Cardiac muscle cell (in vitro differentiated cells and primary cell): ENCODE results near the gene VCAN. TPM values are rescaled to one million over a fixed set of nuclear protein-coding genes. Genes with fewer than 3 reads are reported as not detected.

Source experiments
- DNase-seq, 2 donors: peaks; one replicate each; pipeline versions ENCODE4 v3.0.0 to v3.0.0-alpha.2; 2010 to 2017; ENCODE audit warnings: low read depth in 1 of 2, low spot score in 1 of 2
- H3K27ac ChIP-seq: fragments of 200-600 bp; sonication (generic); 2 replicates; pipeline ENCODE4 v1.5.1; 2016
- H3K27me3 ChIP-seq: fragments of 200-600 bp; sonication (generic); 2 replicates; pipeline ENCODE4 v1.6.0; 2016; ENCODE audit warnings: control low read depth
- H3K36me3 ChIP-seq: fragments of 200-600 bp; sonication (generic); 2 replicates; pipeline ENCODE4 v1.5.1; 2016; ENCODE audit warnings: control low read depth
- H3K4me1 ChIP-seq: fragments of 200-600 bp; sonication (generic); 2 replicates; pipeline ENCODE4 v1.8.1; 2017; ENCODE audit warnings: low read depth, mild to moderate bottlenecking, mixed run types
- H3K4me3 ChIP-seq: fragments of 200-600 bp; sonication (generic); 2 replicates; pipeline ENCODE4 v1.5.1; 2016; ENCODE audit warnings: mild to moderate bottlenecking
- H3K9me3 ChIP-seq: fragments of 200-600 bp; sonication (generic); 2 replicates; pipeline ENCODE4 v1.5.1; 2017; ENCODE audit warnings: low read depth, mild to moderate bottlenecking, control low read depth
- CTCF ChIP-seq: IDR thresholded peaks from 2 replicates; pipeline ENCODE4 v1.5.1; 2012; ENCODE audit warnings: low read depth, mild to moderate bottlenecking, low read length
- polyA plus RNA-seq: library from polyadenylated mRNA; unstranded; fragments of >200 nt; fragmentation: Nextera tagmentation; extraction: Ambion mirVana; gene quantifications from 2 replicates; pipeline ENCODE4 v1.2.1, GENCODE V29; 2016
- total RNA-seq: library from RNA; depleted of rRNA; stranded (reverse); fragments of >200 nt; gene quantifications from 2 replicates; pipeline ENCODE4 v1.2.3, GENCODE V29; 2016

The VCAN gene
- total and polyA plus RNA-seq, 2 experiments from 2014 or later, result 184 to 618 TPM

- Histone ChIP-seq H3K27ac (peak overlapping the region; percentile 61), H3K9me3 (no peaks in the 10 kb centered on the region), H3K4me3 (no peak overlapping the region), H3K36me3 (peaks cover 89% of the 10 kb centered on the region), H3K4me1 (peaks cover 6% of the 10 kb centered on the region), H3K27me3 (no peaks in the 10 kb centered on the region)
- no peak for DNase-seq
- no peak for TF ChIP-seq CTCF
These were observed 82.6 kb downstream of the VCAN start for GRCh38 chr5:83554133-83554532.

DNA sequence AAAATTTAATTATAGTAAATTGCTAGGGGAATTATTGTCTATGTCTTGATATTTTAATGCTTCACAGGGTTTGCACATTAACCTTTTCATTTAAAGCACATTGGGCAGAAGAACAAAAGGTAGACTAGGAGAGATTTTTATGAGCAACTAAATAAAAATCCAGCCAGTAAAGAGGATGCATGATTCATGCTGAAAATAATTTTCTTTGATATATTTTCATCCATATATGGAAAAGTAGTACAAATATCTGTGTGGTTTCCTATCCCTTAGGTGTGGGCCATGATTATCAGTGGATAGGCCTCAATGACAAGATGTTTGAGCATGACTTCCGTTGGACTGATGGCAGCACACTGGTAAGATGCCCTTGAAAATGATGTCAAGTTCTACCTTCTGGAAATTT, 83.1 kb downstream of the VCAN start:
- H3K27me3 ChIP-seq, result no peaks in the 10 kb centered on the region
- H3K27ac ChIP-seq, result no peak overlapping the region
- no peak for DNase-seq
- no peaks in the 10 kb centered on the region for H3K9me3 ChIP-seq
- H3K4me1 ChIP-seq, result peaks cover 9% of the 10 kb centered on the region
- H3K4me3 ChIP-seq, result no peak overlapping the region
- H3K36me3 ChIP-seq, result peaks cover 89% of the 10 kb centered on the region
- no peak for TF ChIP-seq CTCF

DNA sequence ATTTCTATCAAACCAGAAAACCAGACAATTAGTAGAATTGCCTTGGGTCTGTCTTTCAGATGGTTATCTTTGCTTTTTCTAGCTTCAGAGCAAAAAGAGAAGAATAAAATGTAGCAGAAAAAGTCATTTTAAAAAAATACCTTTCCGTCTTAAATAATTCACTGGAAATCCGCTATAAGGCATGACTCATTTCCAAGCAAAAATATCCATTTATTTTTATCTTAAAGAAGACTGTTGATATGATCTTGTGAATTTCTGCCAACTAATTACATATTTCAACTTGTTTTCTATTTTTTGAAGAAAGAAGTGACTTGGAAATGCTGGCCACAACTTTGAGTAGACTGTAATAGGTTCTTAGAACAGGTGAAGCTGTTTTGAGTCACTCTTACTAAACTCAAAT, 83.7 kb downstream of the VCAN start:
- Histone ChIP-seq H3K4me1 (peaks cover 12% of the 10 kb centered on the region), H3K9me3 (no peaks in the 10 kb centered on the region), H3K27me3 (no peaks in the 10 kb centered on the region), H3K4me3 (no peak overlapping the region), H3K36me3 (peaks cover 88% of the 10 kb centered on the region), H3K27ac (peak overlapping the region; percentile 47)
- DNase-seq, result no peak
- no peak for TF ChIP-seq CTCF

DNA sequence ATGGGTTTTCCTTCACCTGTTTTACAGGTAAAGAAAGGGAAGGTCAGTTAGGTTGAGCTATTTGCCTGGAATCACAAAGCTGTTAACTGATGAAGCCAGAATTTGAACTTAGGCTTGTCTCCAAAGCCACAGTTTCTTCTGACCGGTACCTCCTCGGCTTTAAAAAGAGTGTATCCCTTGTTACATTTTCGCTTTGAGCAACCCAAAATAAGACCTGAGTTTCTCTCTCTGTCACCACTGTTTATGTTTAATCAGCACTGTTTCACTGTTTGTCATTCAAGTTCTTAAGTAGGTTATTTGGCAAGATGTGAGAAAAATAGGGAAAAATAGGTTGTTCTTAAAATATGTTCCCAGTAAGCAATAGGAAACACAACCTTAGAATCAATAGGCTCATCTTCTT, 84.6 kb downstream of the VCAN start:
- no peaks in the 10 kb centered on the region for H3K27me3 ChIP-seq
- TF ChIP-seq CTCF, result no peak
- no peak for DNase-seq
- H3K9me3 ChIP-seq, result no peaks in the 10 kb centered on the region
- H3K27ac ChIP-seq, result peak overlapping the region; percentile 47
- no peak overlapping the region for H3K4me3 ChIP-seq
- H3K4me1 ChIP-seq, result peaks cover 15% of the 10 kb centered on the region
- peaks cover 95% of the 10 kb centered on the region for H3K36me3 ChIP-seq

GRCh38 chr5:83559118-83559785, 87.7 kb downstream of the VCAN start:
- Histone ChIP-seq H3K36me3 (peaks cover 89% of the 10 kb centered on the region), H3K9me3 (no peaks in the 10 kb centered on the region), H3K27me3 (no peaks in the 10 kb centered on the region), H3K4me1 (peaks cover 17% of the 10 kb centered on the region), H3K27ac (peak overlapping the region; percentile 77), H3K4me3 (no peak overlapping the region)
- no peak for DNase-seq
- no peak for TF ChIP-seq CTCF
